Posterior vena cava (tissue), 2 donors: Measurements from ENCODE around the gene RNF144A. TPM values are rescaled to one million over a fixed set of nuclear protein-coding genes. Genes with fewer than 3 reads are reported as not detected.

ENCODE experiments used
- DNase-seq: peaks from one replicate; pipeline ENCODE4 v3.0.0-alpha.2; 2020; ENCODE audit warnings: low spot score
- intact Hi-C, 2 donors: fragments of 100-400 bp; cut with DNase I; formaldehyde crosslinking; loops; one replicate each; pipeline versions ENCODE4 v1.14.1 to v1.14.2; 2022 to 2023
- total RNA-seq, 2 donors: library from RNA; stranded (reverse); fragmentation: NEBNext Ultra II Directional; extraction: Animal tissue kit (Norgen Biotek cat#: 25700); gene quantifications; one replicate each; pipeline ENCODE4 v1.2.1, GENCODE V29; 2021
- donor health status: DM: yes; HTN: yes; CAD: no.
- donor health status: DM: yes; HTN: yes; CAD: no.

Gene RNF144A
- total RNA-seq, 2 donors from 2014 or later, result 9.4 to 11.8 TPM

DNA sequence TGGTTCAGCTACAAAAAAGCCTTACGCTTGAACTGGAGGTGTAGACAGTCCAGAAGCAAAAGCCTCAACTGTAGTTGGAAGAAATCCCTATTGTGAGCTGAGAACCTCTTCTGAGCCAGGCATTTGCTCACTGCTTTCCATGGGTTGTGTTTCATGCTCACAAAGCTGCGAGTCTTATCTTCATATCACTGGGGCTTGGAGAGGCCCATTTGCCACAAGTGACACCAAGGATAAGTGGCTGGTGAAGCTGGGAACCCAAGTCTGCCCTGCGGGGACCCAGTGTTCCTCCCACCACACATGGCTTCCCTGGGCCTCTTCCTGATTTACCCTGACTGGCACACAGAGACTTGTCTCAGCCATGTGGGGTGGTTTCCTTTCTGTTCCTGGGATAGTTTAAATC, 130.4 kb downstream of the RNF144A start:
- intact Hi-C loops, result no loop called here
- no peak for DNase-seq

DNA sequence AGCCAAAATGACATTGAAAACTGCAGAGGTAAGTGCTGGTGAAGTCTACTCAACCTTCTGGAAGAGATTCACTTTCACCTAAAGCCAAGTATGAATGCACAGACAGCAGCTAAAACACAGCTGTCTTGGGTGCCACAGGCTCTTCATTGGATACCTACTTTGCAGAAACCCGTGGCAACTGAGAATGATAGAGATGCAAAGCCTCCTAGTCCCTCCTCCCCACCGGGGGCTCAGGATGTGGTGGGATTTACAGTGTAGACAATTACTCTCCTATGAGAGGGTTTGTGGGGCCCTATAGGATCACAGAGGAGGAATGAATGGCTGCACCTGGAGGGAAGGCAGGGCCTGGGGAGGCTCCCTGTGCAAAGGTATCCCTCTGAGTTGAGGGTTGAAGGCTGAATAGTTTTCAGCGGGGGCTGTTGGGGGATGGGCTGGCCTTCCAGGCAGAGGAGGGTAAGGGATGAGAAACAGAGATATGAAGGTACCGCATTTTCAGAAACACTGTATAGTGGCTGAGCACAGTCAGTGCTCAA, 131.6 kb downstream of the RNF144A start:
- intact Hi-C loops, result no loop called here

GRCh38 chr2:7052404-7052803, 135.2 kb downstream of the RNF144A start:
- DNase-seq, result no peak
- intact Hi-C loops, result no loop called here

More for the DNA sequence above, 131.6 kb downstream of the RNF144A start:
- no peak for DNase-seq

GRCh38 chr2:7053650-7054265, 136.5 kb downstream of the RNF144A start:
- DNase-seq, result no peak
- intact Hi-C loops, result no loop called here

- intact Hi-C loops, result no loop called here
- no peak for DNase-seq
Observed at GRCh38 chr2:7057865-7058400, 140.7 kb downstream of the RNF144A start.

GRCh38 chr2:7060156-7060555, 142.9 kb downstream of the RNF144A start:
- no peak for DNase-seq
- intact Hi-C loops, result no loop called here

DNA sequence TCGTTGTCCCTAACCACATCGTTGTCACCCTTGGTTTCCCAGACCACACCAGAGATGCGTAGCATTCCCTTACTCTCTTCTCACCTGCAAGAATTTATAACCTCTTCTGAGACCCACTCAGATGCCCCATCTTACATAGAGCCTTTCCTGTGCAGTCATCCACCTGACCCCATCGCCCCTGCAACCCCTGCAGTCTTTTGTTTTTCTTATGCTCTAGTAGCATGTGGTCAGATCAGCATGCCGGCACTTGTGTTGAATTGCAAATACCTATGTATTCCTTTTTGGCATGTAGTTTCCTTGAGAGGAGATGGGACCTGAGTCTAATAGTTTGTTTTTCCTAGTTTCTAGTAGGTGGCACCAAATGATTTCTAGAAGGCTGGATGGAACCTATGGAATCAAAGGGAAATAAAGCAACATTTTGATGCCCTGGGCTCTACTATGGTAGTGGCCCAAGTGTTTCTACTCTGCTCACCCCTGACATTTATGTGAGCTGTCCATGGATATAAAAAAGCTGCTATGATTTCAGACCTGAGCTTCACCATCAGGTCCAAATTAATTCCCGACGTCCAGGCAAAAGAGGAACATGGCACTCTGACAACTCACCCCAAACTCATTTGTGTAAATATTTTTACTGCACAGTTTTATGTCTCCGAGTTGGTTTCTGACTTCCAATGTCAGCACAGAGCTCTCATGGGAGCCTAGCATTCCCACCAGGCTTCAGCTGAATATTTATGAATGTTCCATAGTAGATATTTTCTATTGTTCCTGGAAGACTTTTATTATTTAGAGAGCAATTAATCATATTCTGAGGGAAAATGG, 143.6 kb downstream of the RNF144A start:
- intact Hi-C loops, result no loop called here
- no peak for DNase-seq

GRCh38 chr2:7061450-7061789, 144.2 kb downstream of the RNF144A start:
- DNase-seq, result no peak
- intact Hi-C loops, result no loop called here

GRCh38 chr2:7061921-7062320, 144.7 kb downstream of the RNF144A start:
- DNase-seq, result no peak
- intact Hi-C loops, result no loop called here

DNA sequence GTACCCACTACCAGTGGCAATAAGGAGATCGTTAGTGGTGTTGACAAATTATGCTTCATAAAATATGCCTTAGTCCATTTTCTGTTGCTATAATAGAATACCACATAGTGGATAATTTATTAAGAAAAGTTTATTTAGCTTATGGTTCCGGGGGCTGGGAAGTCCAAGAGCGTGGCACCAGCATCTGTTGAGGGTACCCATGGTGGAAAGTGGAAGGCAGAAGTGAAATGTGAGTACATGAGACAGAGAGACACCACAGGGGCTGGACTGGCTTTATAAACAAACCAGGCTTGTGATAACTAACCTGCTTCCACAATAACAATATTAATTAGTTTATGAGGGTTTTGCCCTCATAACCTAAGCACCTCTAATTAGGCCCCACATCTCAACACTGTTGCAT, 146.6 kb downstream of the RNF144A start:
- no peak for DNase-seq
- intact Hi-C loops, result no loop called here

GRCh38 chr2:7068457-7068856, 151.2 kb downstream of the RNF144A start:
- intact Hi-C loops, result no loop called here
- DNase-seq, result no peak

DNA sequence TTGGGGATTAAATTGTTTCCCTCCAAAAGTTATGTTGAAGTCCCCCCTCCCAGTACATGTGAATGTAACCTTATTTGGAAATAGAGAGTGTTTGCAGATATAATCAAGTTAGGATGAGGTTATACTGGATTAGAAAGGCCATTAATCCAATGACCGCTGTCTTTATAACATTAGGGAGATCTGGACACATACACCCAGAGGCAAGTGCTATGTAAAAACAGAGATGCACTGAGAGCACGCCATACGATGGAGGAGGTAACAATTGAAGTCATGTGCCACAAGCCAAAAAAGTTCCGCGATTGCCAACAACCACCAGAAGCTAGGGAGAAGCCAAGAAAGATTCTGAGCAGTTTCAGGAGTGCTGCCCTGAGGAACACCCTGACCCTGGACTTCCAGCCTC, 153.3 kb downstream of the RNF144A start:
- DNase-seq, result no peak
- intact Hi-C loops, result no loop called here

GRCh38 chr2:7071154-7071553, 153.9 kb downstream of the RNF144A start:
- intact Hi-C loops, result no loop called here
- DNase-seq, result no peak

DNA sequence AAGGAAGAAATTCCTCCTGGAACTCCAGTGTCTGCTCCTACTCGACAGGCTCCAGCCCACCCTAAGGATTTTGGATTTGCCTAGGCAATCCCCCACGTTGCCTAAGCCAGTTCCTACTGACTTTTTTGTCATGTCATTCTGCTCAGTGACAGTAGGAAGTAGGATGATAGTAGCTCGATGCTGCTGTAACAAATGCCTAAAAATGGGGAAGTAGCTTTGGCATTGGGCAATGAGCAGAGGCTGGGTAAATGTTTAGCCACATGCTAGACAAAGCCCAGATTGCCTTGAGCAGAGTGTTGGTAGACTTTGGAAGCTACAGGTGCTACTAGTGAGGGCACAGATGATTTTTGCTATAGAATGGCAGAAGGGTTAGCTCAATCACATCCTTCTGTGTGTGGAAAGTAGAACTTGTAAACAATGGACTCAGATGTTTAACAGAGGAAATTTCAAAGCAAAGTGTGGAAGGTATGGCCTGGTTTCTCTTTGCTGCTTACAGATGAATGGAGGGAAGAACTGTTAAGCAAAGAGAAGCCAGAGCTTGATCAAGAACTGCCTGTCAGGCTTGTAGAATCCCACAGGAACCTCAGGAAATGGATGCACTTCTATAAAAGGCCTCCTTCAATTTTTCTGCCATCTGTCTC, 154.8 kb downstream of the RNF144A start:
- no peak for DNase-seq
- intact Hi-C loops, result no loop called here

DNA sequence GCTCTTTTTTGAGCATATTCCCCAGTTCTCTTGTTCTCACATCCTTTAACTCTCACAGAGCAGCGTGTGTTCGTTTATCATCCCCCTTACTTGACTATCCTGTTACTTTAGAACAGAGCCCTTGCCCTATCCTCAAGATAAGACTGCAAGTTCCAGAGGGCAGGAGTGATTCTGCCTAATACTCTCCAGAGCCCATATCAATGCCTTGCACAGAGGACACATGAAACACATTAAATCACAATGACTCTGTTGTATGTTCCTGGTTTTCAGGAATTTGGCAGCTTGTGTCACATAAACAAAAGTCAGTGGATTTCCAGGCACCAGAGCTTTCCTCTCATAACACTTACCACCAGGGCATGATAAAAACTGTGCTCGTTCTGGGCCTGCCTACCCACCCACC, 156.7 kb downstream of the RNF144A start:
- intact Hi-C loops, result no loop called here
- no peak for DNase-seq

- no peak for DNase-seq
- intact Hi-C loops, result no loop called here
Observed at GRCh38 chr2:7075834-7076233, 158.6 kb downstream of the RNF144A start.

DNA sequence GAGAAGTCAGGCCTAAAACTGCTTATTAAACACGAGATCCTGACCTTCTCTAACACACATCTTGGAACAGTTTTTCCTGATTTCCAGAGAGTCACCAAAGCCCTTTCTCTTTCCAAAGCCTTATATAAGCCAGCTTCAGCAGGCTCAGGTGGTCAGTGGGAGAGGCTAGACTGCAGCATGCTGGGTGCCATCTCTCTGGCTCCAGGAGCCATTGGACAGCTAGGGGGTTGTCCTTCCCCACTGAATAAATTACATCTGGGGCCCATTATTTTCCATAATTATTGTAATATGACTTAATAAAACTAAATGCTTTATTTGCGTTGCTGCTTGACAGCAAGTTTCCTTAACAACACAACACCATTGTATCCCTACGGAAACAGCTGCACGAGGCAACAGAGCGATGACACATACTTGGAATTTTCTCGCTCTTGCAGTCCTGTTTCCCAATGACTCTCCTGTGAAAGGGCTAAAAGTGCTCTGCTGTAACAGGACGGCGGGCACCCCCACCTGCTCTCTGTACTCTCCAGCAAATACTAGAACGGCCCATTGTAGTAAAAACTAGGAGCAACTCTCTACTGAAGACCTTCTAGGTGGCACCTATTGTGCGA, 160.6 kb downstream of the RNF144A start:
- intact Hi-C loops, result no loop called here
- DNase-seq, result no peak

GRCh38 chr2:7083580-7084509, 166.6 kb downstream of the RNF144A start:
- DNase-seq, result no peak
- intact Hi-C loops, result no loop called here

GRCh38 chr2:7084601-7085000, 167.4 kb downstream of the RNF144A start:
- DNase-seq, result no peak
- intact Hi-C loops, result no loop called here
